Measurements from ENCODE around the gene PLCD1.

- TF ChIP-seq CTCF (IDR thresholded peaks at IDR 0.05) (no peak), POLR2AphosphoS5 (IDR thresholded peaks at IDR 0.05) (no peak), POLR2A (IDR thresholded peaks at IDR 0.05) (no peak)
Observed at GRCh38 chr3:38039101-38039898, 9.9 kb upstream of the PLCD1 start, which contains the start of gene DLEC1.
